Fibroblast of the conjunctiva (primary cell): Measurements from ENCODE around the gene TNS2.

ENCODE experiments used
- DNase-seq: peaks from one replicate; pipeline ENCODE4 v3.0.0-alpha.2; 2010; ENCODE audit warnings: low read depth

The TNS2 gene

GRCh38 chr12:53113951-53114350 lies 64.1 kb downstream of the TNS2 start:
- DNase-seq: no peak
